Measurements from ENCODE around the gene RAB11FIP3. TPM values are rescaled to one million over a fixed set of nuclear protein-coding genes. Genes with fewer than 3 reads are reported as not detected.

The RAB11FIP3 gene
- total and polyA plus RNA-seq, 2 of the 13 experiments (the other 11 are each of a cell fraction or from before 2014, with no cell fraction given) = 34.3 to 57.6 TPM

GRCh38 chr16:401468-402348, 23.7 kb upstream of the RAB11FIP3 start, which contains the start of gene DECR2 (continued):
- no peak for TF ChIP-seq MEIS1 (CRISPR knock-in tag; IDR thresholded peaks at IDR 0.05; ENCODE audit: borderline replicate concordance)
- peak; percentile 35 for TF ChIP-seq HOXA3 (CRISPR knock-in tag; IDR thresholded peaks at IDR 0.05)
- TF ChIP-seq KLF6 (CRISPR knock-in tag; IDR thresholded peaks at IDR 0.05) = no peak; the same call in 1 of the 2 replicates
- peak; percentile 50; the same call in 1 of the 2 replicates for TF ChIP-seq ZNF281 (CRISPR knock-in tag; IDR thresholded peaks at IDR 0.05; ENCODE audit: borderline replicate concordance)
- peak; percentile 64 for TF ChIP-seq HDAC1 (CRISPR knock-in tag; IDR thresholded peaks at IDR 0.05)
- peak; percentile 81; the same call in 1 of the 2 replicates for TF ChIP-seq ZNF564 (CRISPR knock-in tag; IDR thresholded peaks at IDR 0.05)
- peak; percentile 62; the same call in 1 of the 2 replicates for TF ChIP-seq REPIN1 (CRISPR knock-in tag; IDR thresholded peaks at IDR 0.05; ENCODE audit: borderline replicate concordance, low read depth)
- peak; percentile 75; the same call in 1 of the 2 replicates for TF ChIP-seq ZNF333 (CRISPR knock-in tag; IDR thresholded peaks at IDR 0.05; ENCODE audit: borderline replicate concordance)
- TF ChIP-seq, protein P1, sequence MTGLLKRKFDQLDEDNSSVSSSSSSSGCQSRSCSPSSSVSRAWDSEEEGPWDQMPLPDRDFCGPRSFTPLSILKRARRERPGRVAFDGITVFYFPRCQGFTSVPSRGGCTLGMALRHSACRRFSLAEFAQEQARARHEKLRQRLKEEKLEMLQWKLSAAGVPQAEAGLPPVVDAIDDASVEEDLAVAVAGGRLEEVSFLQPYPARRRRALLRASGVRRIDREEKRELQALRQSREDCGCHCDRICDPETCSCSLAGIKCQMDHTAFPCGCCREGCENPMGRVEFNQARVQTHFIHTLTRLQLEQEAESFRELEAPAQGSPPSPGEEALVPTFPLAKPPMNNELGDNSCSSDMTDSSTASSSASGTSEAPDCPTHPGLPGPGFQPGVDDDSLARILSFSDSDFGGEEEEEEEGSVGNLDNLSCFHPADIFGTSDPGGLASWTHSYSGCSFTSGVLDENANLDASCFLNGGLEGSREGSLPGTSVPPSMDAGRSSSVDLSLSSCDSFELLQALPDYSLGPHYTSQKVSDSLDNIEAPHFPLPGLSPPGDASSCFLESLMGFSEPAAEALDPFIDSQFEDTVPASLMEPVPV (CRISPR knock-in tag; IDR thresholded peaks at IDR 0.05) = peak; percentile 29; the same call in 1 of the 2 replicates
- TF ChIP-seq, protein P2, sequence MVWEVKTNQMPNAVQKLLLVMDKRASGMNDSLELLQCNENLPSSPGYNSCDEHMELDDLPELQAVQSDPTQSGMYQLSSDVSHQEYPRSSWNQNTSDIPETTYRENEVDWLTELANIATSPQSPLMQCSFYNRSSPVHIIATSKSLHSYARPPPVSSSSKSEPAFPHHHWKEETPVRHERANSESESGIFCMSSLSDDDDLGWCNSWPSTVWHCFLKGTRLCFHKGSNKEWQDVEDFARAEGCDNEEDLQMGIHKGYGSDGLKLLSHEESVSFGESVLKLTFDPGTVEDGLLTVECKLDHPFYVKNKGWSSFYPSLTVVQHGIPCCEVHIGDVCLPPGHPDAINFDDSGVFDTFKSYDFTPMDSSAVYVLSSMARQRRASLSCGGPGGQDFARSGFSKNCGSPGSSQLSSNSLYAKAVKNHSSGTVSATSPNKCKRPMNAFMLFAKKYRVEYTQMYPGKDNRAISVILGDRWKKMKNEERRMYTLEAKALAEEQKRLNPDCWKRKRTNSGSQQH (CRISPR knock-in tag; IDR thresholded peaks at IDR 0.05; ENCODE audit: low read depth) = no peak
- TF ChIP-seq RELA (CRISPR knock-in tag; IDR thresholded peaks at IDR 0.05) = 0 out of 2 replicates have a peak, but pooled peaks have one; percentile 31
- TF ChIP-seq RERE (CRISPR knock-in tag; IDR thresholded peaks at IDR 0.05; ENCODE audit: low read depth) = no peak
- no peak for TF ChIP-seq MTA3 (CRISPR knock-in tag; IDR thresholded peaks at IDR 0.05)
- TF ChIP-seq DMAP1 (CRISPR knock-in tag; IDR thresholded peaks at IDR 0.05) = peak; percentile 59; the same call in 1 of the 2 replicates
- TF ChIP-seq ZNF225 (CRISPR knock-in tag; IDR thresholded peaks at IDR 0.05) = 0 out of 2 replicates have a peak, but pooled peaks have one; percentile 62
